Dendritic cell treated with granulocyte-macrophage colony-stimulating factor and Interleukin-4, amounts not matched to agents 40 ng/mL and 50 ng/mL, for 4 days (primary cell): Measurements from ENCODE around the gene PYGO2.
"Not testable (repeated sequence)": the region's sequence is repeated elsewhere in the genome, so short reads cannot be mapped to it uniquely, and the experiment has no call there.

Experiments used
- H3K27ac Mint-ChIP-seq: one replicate; pipeline ENCODE4 v1.8.0; 2022; ENCODE audit warnings: mild to moderate bottlenecking, mixed read lengths
- H3K27me3 Mint-ChIP-seq: one replicate; pipeline ENCODE4 v1.8.0; 2022; ENCODE audit warnings: mild to moderate bottlenecking, mixed read lengths
- H3K36me3 Mint-ChIP-seq: one replicate; pipeline ENCODE4 v1.8.0; 2022; ENCODE audit warnings: low read depth, mixed read lengths
- H3K4me1 Mint-ChIP-seq: one replicate; pipeline ENCODE4 v1.8.0; 2022; ENCODE audit warnings: low read depth, mixed read lengths
- H3K4me3 Mint-ChIP-seq: one replicate; pipeline ENCODE4 v1.8.0; 2022; ENCODE audit warnings: mild to moderate bottlenecking, moderate library complexity, mixed read lengths
- H3K9me3 Mint-ChIP-seq: one replicate; pipeline ENCODE4 v1.8.0; 2022; ENCODE audit warnings: mixed read lengths
- intact Hi-C: fragments of 100-400 bp; cut with micrococcal nuclease; formaldehyde crosslinking; loops from one replicate; pipeline ENCODE4 v1.15.0; 2022

PYGO2 gene

DNA sequence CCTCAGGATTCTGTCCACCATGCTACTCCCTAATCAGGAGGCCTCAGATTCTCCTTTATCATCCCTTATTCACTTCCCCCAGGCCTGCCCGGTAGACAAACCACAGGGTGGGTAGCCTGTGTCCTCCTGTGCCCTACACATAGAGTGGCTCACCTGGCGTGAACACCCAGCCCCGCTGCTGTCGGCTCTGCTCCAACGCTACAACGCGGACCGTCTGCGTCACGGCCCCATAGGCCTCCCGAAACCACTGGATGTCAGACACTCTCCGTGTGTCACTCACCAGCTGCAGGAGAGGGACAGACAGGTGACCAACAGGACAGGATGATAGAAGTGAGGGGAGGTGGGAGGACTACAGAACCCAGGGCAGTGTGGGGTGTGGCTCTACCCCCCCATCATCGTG lies 35.4 kb downstream of the PYGO2 start:
- Mint-ChIP-seq H3K4me1 (peaks cover 19% of the 10 kb centered on the region), H3K9me3 (no peaks in the 10 kb centered on the region), H3K4me3 (no peak overlapping the region), H3K27ac (no peak overlapping the region), H3K36me3 (peaks cover 91% of the 10 kb centered on the region), H3K27me3 (no peaks in the 10 kb centered on the region)
- intact Hi-C loops: no loop called here

DNA sequence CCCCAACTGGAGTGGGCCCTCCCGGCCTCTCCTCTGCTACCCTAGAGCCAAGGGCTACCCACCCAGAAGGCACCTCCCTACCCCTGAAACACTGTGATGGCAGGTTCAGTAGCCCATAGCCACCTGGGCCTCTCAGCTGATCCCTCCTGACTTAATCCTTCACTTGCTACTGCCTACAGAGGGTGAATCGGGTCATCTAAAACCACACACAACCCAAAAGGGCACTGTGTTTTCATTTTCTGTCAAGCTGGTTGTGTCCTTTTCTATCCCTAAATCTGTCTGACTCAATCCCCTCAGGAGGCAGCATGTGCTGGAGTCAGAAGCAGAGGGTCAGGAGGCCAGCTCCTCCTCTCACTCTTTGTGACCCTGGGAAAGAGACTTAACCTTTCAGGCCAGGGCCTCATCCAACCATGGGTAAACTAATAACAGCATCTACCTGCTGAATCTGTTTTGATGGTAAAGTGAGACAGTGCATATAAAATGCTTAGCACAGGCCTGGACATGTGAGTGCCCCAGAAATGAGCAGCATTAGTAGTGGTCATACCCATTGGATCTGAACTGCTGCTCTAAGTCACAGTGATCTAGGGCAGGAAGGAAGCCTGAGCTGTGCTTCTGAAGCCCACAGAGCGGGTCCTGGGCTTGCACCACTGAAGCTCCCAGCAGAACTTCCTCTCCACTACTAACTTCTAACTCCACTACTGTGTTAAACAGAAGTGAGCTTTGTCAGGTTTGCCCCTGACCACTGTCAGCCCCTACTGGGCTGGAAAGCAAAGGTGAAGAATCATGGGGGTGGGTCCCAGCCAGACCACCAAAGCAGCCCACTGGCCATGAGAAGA lies 36.0 kb downstream of the PYGO2 start:
- Mint-ChIP-seq H3K36me3 (peaks cover 92% of the 10 kb centered on the region), H3K9me3 (no peaks in the 10 kb centered on the region), H3K4me3 (no peak overlapping the region), H3K27me3 (no peaks in the 10 kb centered on the region), H3K27ac (no peak overlapping the region), H3K4me1 (peaks cover 15% of the 10 kb centered on the region)
- intact Hi-C loops: no loop called here

- Mint-ChIP-seq H3K9me3 (no peaks in the 10 kb centered on the region), H3K4me3 (no peak overlapping the region), H3K27me3 (no peaks in the 10 kb centered on the region), H3K36me3 (peaks cover 84% of the 10 kb centered on the region), H3K27ac (no peak overlapping the region), H3K4me1 (peaks cover 15% of the 10 kb centered on the region)
- intact Hi-C loops: no loop called here
These were observed 37.9 kb downstream of the PYGO2 start for GRCh38 chr1:154923695-154924094.

DNA sequence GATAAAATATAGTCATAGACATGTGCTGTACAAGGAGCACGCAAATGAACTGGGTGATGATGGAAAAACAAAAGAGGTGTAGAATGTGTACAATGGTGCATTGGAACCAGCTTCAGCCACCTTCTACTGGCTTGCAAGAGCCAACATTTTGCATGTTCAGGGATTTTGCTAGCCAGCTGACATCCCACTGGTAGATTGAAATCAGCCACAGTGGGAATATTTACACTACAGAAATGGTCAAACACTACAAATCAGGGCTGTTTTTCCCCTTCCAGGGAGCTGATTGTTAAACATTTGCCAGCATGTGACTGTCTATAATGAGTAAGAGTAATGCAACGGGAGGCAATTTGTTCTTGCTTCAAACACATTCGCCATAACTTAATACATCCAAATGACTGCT lies 48.3 kb downstream of the PYGO2 start:
- Mint-ChIP-seq H3K4me1 (no peaks in the 10 kb centered on the region), H3K27ac (no peak overlapping the region), H3K9me3 (peaks cover 17% of the 10 kb centered on the region), H3K4me3 (no peak overlapping the region), H3K27me3 (no peaks in the 10 kb centered on the region), H3K36me3 (peaks cover 20% of the 10 kb centered on the region)
- intact Hi-C loops: no loop called here

- intact Hi-C loops: no loop called here
- H3K27ac Mint-ChIP-seq: no peak overlapping the region
- H3K4me3 Mint-ChIP-seq: no peak overlapping the region
- no peaks in the 10 kb centered on the region for H3K4me1 Mint-ChIP-seq
- H3K27me3 Mint-ChIP-seq: no peaks in the 10 kb centered on the region
- peaks cover 16% of the 10 kb centered on the region for H3K36me3 Mint-ChIP-seq
- H3K9me3 Mint-ChIP-seq: peaks cover 20% of the 10 kb centered on the region
These were observed 48.8 kb downstream of the PYGO2 start for GRCh38 chr1:154912755-154913154.

DNA sequence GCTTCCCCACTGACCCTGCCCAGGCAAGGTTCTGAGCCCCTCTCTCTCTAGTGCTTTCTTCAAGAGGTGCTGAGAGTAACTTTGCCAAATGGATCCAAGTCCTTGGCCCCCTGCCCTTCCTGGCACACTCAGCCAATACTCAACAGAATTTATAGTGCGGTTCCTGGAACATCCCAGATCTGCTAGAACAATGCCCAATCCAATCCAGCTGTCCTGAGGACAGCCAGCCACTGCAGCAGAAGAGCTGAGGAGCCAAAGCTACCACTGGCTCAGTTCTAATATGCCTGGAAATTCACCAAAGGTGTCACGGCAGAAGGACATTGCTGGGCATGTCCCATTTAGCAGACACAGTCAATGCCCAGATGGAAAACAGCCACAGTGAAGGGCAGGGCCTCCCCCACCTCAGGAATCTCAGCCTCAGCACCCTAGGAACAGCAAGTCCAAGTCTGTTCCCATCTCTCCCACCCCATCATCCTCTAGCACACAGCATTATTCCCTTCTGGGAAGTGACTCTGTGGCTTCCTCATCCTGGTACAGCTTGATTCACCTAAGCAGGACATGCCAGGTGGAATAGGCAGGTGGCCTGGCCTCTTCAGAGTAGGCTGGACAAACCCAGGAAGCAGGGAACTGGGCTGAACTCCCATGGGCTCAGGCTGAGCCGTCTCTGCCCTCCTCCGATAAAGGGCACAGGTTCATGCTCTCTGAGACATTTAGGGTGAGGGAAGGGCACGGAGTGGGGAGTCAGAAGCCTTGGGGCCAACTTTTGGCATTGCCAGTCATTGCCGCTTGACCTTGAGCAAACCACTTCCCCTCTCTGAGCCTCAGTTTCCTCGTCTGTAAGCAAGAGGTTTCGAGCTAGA lies 49.7 kb downstream of the PYGO2 start:
- Mint-ChIP-seq H3K27me3 (no peaks in the 10 kb centered on the region), H3K4me1 (no peaks in the 10 kb centered on the region), H3K36me3 (peaks cover 8% of the 10 kb centered on the region), H3K4me3 (no peak overlapping the region), H3K9me3 (peaks cover 19% of the 10 kb centered on the region), H3K27ac (no peak overlapping the region)
- intact Hi-C loops: no loop called here

DNA sequence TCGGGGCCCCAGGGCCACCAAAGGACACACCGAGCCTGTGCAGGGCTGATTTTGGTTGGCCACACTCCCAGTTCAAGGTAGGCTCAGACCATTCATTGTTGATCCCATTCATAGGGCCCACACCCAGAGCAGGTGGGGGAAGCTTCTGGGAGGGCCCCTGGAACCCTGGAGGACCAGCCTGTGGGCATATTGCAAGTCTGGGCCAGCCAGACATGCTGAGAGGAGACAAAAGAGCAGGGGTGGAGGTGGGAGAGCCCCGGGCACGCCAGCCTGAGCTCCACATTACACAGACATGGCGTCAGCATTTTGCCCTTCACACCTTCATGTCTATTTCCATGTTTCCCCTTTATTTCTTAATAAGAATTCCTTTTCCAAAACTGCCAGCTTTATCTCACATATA lies 50.7 kb downstream of the PYGO2 start:
- Mint-ChIP-seq H3K27me3 (no peaks in the 10 kb centered on the region), H3K9me3 (peaks cover 11% of the 10 kb centered on the region), H3K4me1 (no peaks in the 10 kb centered on the region), H3K36me3 (no peaks in the 10 kb centered on the region), H3K4me3 (no peak overlapping the region), H3K27ac (no peak overlapping the region)
- intact Hi-C loops: no loop called here

DNA sequence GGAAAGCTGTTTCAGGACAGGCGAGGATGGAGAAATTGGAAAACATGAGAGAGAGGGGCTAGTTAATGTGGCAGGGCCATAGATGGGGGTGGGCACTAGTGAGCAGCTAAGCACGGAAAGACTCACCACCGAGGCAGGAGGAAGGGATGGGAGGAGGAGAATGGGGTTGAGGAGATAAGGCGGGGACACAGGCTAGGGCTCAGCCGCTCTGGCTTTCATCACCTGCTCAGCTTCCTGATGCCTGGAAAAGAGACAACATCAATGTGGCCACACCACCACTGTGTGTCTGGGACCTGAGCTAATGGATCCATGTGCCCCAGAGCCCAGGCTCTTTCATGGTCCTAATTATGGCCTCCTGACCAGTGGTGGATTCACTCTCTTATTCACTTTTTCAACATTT lies 52.6 kb downstream of the PYGO2 start:
- Mint-ChIP-seq H3K4me1 (no peaks in the 10 kb centered on the region), H3K4me3 (no peak overlapping the region)
- intact Hi-C loops: no loop called here

DNA sequence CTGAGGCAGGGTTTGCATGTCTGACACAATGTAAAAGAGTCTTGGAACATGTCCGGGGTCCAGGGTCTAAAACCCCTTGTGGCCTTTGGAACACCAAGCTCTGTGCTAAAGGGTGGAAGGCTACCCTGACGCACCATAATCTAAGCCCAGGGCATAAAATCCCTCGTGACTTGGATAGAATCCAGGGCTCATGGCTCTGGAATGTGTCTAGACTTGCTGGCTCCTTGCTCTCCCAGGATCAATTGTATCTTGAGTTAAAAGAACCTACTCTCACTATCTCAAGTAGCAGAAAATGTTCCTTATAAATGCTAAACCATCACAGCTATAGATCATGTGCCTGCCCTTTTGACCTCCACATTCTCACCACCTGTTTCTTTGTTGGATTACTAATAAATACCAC lies 53.5 kb downstream of the PYGO2 start:
- H3K27me3 Mint-ChIP-seq, H3K36me3 Mint-ChIP-seq, H3K4me3 Mint-ChIP-seq, H3K27ac Mint-ChIP-seq, intact Hi-C loops, H3K4me1 Mint-ChIP-seq: not testable (repeated sequence)
- peaks cover 11% of the 10 kb centered on the region for H3K9me3 Mint-ChIP-seq

More for the DNA sequence above, 52.6 kb downstream of the PYGO2 start:
- no peaks in the 10 kb centered on the region for H3K36me3 Mint-ChIP-seq
- H3K27ac Mint-ChIP-seq: no peak overlapping the region
- H3K27me3 Mint-ChIP-seq: no peaks in the 10 kb centered on the region
- H3K9me3 Mint-ChIP-seq: peaks cover 11% of the 10 kb centered on the region
